OCI-LY7 (cell line): ENCODE measurements around the gene FTO. TPM values are rescaled to one million over a fixed set of nuclear protein-coding genes. Genes with fewer than 3 reads are reported as not detected.

ENCODE experiments used
- BruUV-seq: library from RNA; stranded (reverse); fragments of 400-500 nt; replicated peaks from 2 replicates; lab custom pipeline; 2021; lab: Mats Ljungman, UMichigan
- CTCF ChIA-PET: fragments of 300-600 bp; sonication (Branson Sonifier 250); formaldehyde crosslinking; loops from one replicate; lab custom pipeline; 2022; ENCODE audit warnings: antibody characterized with exemption; ENCODE audit not compliant: unreplicated experiment; lab: Charles Lee
- POLR2A ChIA-PET: fragments of 300-600 bp; sonication (Branson Sonifier 250); formaldehyde crosslinking; loops from one replicate; lab custom pipeline; 2022; ENCODE audit warnings: antibody characterized with exemption; lab: Charles Lee
- DNase-seq: peaks from one replicate; pipeline ENCODE4 v3.0.0-alpha.2; 2015; ENCODE audit warnings: low spot score
- H2AFZ ChIP-seq: fragments of 200-600 bp; sonication (generic), shearing (Covaris generic); 2 replicates; pipeline ENCODE4 v1.6.1; 2014; ENCODE audit warnings: mild to moderate bottlenecking, antibody characterized with exemption, low read length, moderate library complexity
- H3K27ac ChIP-seq: fragments of 200-600 bp; sonication (generic); 2 replicates; pipeline ENCODE4 v1.5.1; 2014; ENCODE audit warnings: mixed run types, low read depth, mild to moderate bottlenecking, moderate library complexity, low read length, inconsistent platforms; ENCODE audit not compliant: poor library complexity, severe bottlenecking
- H3K36me3 ChIP-seq: fragments of 200-600 bp; sonication (generic); 2 replicates; pipeline ENCODE4 v1.6.1; 2014; ENCODE audit warnings: mild to moderate bottlenecking, antibody characterized with exemption, low read length, moderate library complexity, mixed read lengths; ENCODE audit not compliant: insufficient read depth
- H3K4me1 ChIP-seq: fragments of 200-600 bp; sonication (generic); 2 replicates; pipeline ENCODE4 v1.5.1; 2014; ENCODE audit warnings: mild to moderate bottlenecking, low read length; ENCODE audit not compliant: insufficient read depth, poor library complexity, severe bottlenecking
- H3K4me2 ChIP-seq: fragments of 200-600 bp; sonication (generic); 2 replicates; pipeline ENCODE4 v1.6.1; 2014; ENCODE audit warnings: mild to moderate bottlenecking, low read length
- H3K4me3 ChIP-seq: fragments of 200-600 bp; sonication (generic); 2 replicates; pipeline ENCODE4 v1.5.1; 2014; ENCODE audit warnings: mild to moderate bottlenecking, low read depth, low read length; ENCODE audit not compliant: poor library complexity, severe bottlenecking
- H3K79me2 ChIP-seq: fragments of 200-600 bp; sonication (generic); 2 replicates; pipeline ENCODE4 v1.6.1; 2016; ENCODE audit warnings: low read depth, mild to moderate bottlenecking, low read length, moderate library complexity, mixed read lengths; ENCODE audit not compliant: insufficient read depth
- H3K9me2 ChIP-seq: fragments of 200-600 bp; sonication (generic); 2 replicates; pipeline ENCODE4 v1.6.1; 2016; ENCODE audit warnings: mild to moderate bottlenecking, low read length, mixed read lengths; ENCODE audit not compliant: insufficient read depth
- H3K9me3 ChIP-seq: fragments of 200-600 bp; sonication (generic); 2 replicates; pipeline ENCODE4 v1.6.1; 2014; ENCODE audit warnings: mild to moderate bottlenecking, mixed run types, low read length, mixed read lengths
- H4K20me1 ChIP-seq: fragments of 200-600 bp; sonication (generic); 2 replicates; pipeline ENCODE4 v1.6.1; 2014; ENCODE audit warnings: mild to moderate bottlenecking, antibody characterized with exemption, low read length, moderate library complexity, mixed read lengths; ENCODE audit not compliant: insufficient read depth
- EZH2phosphoT487 ChIP-seq: fragments of 200-600 bp; sonication (generic); IDR thresholded peaks from 2 replicates; pipeline ENCODE4 v1.6.1; 2018; ENCODE audit warnings: low read depth, borderline replicate concordance, mild to moderate bottlenecking, mixed run types, antibody characterized with exemption, low read length, moderate library complexity, mixed read lengths
- intact Hi-C: fragments of 100-400 bp; cut with micrococcal nuclease; formaldehyde crosslinking; loops from one replicate; pipeline ENCODE4 v1.10.0; 2022; ENCODE audit not compliant: unreplicated experiment
- total RNA-seq, 2 experiments: library from RNA; depleted of rRNA in 1 of 2; stranded (reverse); fragments of >200 nt in 1 of 2; shearing (Covaris generic) in 1 of 2; gene quantifications; 2 replicates each; pipeline ENCODE4 v1.2.3, GENCODE V29; 2014 to 2022
- TF ChIP-seq, protein P1 (sequence below): fragments of 200-600 bp; sonication (generic); conservative IDR thresholded peaks from 2 replicates; pipeline ENCODE4 v1.5.1; 2014; ENCODE audit warnings: mild to moderate bottlenecking, antibody characterized with exemption, low read length, moderate library complexity, mixed read lengths

Gene FTO
- total RNA-seq, 2 experiments from 2014 or later = 57.1 to 68.0 TPM

DNA sequence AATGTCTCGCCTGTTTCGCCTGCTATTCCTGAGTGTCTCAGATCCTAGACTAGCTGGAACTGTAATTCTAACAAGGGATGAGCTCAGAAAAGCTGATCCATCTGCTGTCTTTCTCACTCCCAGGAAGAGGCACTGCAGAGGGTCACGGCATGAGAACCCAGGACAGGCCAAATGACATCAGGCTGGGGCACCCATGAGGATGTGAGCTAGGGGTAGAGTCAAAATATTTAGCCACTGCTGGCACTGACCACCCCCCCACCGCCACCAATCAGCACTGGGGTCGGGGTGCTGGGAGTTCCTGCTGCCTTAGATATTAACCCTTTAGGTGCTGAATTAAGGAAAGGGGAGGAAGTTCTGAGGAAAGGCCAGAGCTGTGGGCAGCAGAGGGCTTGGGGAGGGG lies 470.2 kb downstream of the FTO start:
- Histone ChIP-seq H3K9me3 (no peaks in the 10 kb centered on the region), H3K4me3 (no peak overlapping the region), H3K27ac (no peak overlapping the region), H3K4me1 (no peaks in the 10 kb centered on the region), H3K4me2 (no peak overlapping the region), H3K79me2 (no peaks in the 10 kb centered on the region), H3K36me3 (no peaks in the 10 kb centered on the region), H3K9me2 (no peaks in the 10 kb centered on the region), H2AFZ (no peak overlapping the region), H4K20me1 (no peaks in the 10 kb centered on the region)
- TF ChIP-seq, protein P1, sequence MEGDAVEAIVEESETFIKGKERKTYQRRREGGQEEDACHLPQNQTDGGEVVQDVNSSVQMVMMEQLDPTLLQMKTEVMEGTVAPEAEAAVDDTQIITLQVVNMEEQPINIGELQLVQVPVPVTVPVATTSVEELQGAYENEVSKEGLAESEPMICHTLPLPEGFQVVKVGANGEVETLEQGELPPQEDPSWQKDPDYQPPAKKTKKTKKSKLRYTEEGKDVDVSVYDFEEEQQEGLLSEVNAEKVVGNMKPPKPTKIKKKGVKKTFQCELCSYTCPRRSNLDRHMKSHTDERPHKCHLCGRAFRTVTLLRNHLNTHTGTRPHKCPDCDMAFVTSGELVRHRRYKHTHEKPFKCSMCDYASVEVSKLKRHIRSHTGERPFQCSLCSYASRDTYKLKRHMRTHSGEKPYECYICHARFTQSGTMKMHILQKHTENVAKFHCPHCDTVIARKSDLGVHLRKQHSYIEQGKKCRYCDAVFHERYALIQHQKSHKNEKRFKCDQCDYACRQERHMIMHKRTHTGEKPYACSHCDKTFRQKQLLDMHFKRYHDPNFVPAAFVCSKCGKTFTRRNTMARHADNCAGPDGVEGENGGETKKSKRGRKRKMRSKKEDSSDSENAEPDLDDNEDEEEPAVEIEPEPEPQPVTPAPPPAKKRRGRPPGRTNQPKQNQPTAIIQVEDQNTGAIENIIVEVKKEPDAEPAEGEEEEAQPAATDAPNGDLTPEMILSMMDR = no peak
- no peak for TF ChIP-seq EZH2phosphoT487
- no TSS peak for BruUV-seq
- no peak for DNase-seq
- POLR2A ChIA-PET = no interaction called here
- intact Hi-C loops = no loop called here
- CTCF ChIA-PET = no interaction called here

GRCh38 chr16:54174750-54175149 lies 470.8 kb downstream of the FTO start:
- POLR2A ChIA-PET = no interaction called here
- TF ChIP-seq EZH2phosphoT487 = no peak
- TF ChIP-seq, protein P1 = no peak
- H3K4me3 ChIP-seq = no peak overlapping the region
- no TSS peak for BruUV-seq
- no peaks in the 10 kb centered on the region for H4K20me1 ChIP-seq
- intact Hi-C loops = no loop called here
- H3K27ac ChIP-seq = no peak overlapping the region
- H3K79me2 ChIP-seq = no peaks in the 10 kb centered on the region
- H2AFZ ChIP-seq = no peak overlapping the region
- DNase-seq = no peak
- H3K36me3 ChIP-seq = no peaks in the 10 kb centered on the region
- no peaks in the 10 kb centered on the region for H3K9me2 ChIP-seq
- CTCF ChIA-PET = no interaction called here
- H3K9me3 ChIP-seq = no peaks in the 10 kb centered on the region
- no peaks in the 10 kb centered on the region for H3K4me1 ChIP-seq
- no peak overlapping the region for H3K4me2 ChIP-seq

- Histone ChIP-seq H3K27ac (no peak overlapping the region), H3K9me3 (no peaks in the 10 kb centered on the region), H2AFZ (no peak overlapping the region), H3K4me1 (no peaks in the 10 kb centered on the region), H3K4me3 (no peak overlapping the region), H3K79me2 (no peaks in the 10 kb centered on the region), H3K36me3 (no peaks in the 10 kb centered on the region), H4K20me1 (no peaks in the 10 kb centered on the region), H3K4me2 (no peak overlapping the region), H3K9me2 (no peaks in the 10 kb centered on the region)
- DNase-seq = no peak
- TF ChIP-seq, protein P1 = no peak
- no peak for TF ChIP-seq EZH2phosphoT487
- intact Hi-C loops = no loop called here
- POLR2A ChIA-PET = no interaction called here
- CTCF ChIA-PET = no interaction called here
- BruUV-seq = no TSS peak
Measured at GRCh38 chr16:54175169-54175551, 471.2 kb downstream of the FTO start.
